Fibroblast of lung (primary cell): ENCODE data around the gene ZNF280C. TPM values are rescaled to one million over a fixed set of nuclear protein-coding genes. Genes with fewer than 3 reads are reported as not detected.

ENCODE experiments used
- DNase-seq, 2 donors: peaks; one replicate each; pipeline versions ENCODE4 v3.0.0 to v3.0.0-alpha.2; 2010; ENCODE audit warnings: low read depth in 2 of 2
- H2AFZ ChIP-seq: 2 replicates; pipeline ENCODE4 v1.5.1; 2012; ENCODE audit warnings: low read length, control low read depth, inconsistent platforms
- H3K27ac ChIP-seq: 2 replicates; pipeline ENCODE4 v1.5.1; 2011; ENCODE audit warnings: low read length, control low read depth; ENCODE audit not compliant: insufficient read depth
- H3K27me3 ChIP-seq: 2 replicates; pipeline ENCODE4 v1.5.1; 2011; ENCODE audit warnings: mild to moderate bottlenecking, low read length; ENCODE audit not compliant: control insufficient read depth, insufficient read depth
- H3K36me3 ChIP-seq: 2 replicates; pipeline ENCODE4 v1.5.1; 2011; ENCODE audit warnings: low read length; ENCODE audit not compliant: control insufficient read depth, insufficient read depth
- H3K4me1 ChIP-seq: 2 replicates; pipeline ENCODE4 v1.5.1; 2011; ENCODE audit warnings: low read length; ENCODE audit not compliant: control insufficient read depth, insufficient read depth; ENCODE audit errors: extremely low read depth
- H3K4me2 ChIP-seq: 2 replicates; pipeline ENCODE4 v1.5.1; 2011; ENCODE audit warnings: low read length, control low read depth; ENCODE audit not compliant: insufficient read depth; ENCODE audit errors: extremely low read depth
- H3K4me3 ChIP-seq, 4 experiments: fragments of 200-600 bp in 1 of 4; sonication (generic) in 1 of 4; replicated peaks in 1 of 4; 2 replicates each; pipeline ENCODE4 v1.5.1; 2011 to 2016; ENCODE audit warnings: low read length in 4 of 4, low read depth in 3 of 4, mild to moderate bottlenecking in 3 of 4, control low read depth in 2 of 4, inconsistent platforms in 1 of 4, mixed read lengths in 1 of 4; ENCODE audit not compliant: insufficient read depth in 1 of 4; ENCODE audit errors: control extremely low read depth in 1 of 4
- H3K79me2 ChIP-seq: 2 replicates; pipeline ENCODE4 v1.5.1; 2012; ENCODE audit warnings: mild to moderate bottlenecking, low read length, inconsistent platforms; ENCODE audit not compliant: control insufficient read depth, insufficient read depth
- H3K9ac ChIP-seq: 2 replicates; pipeline ENCODE4 v1.5.1; 2011; ENCODE audit warnings: mild to moderate bottlenecking, low read length, control low read depth; ENCODE audit not compliant: insufficient read depth
- H3K9me3 ChIP-seq: 2 replicates; pipeline ENCODE4 v1.5.1; 2012; ENCODE audit warnings: low read depth, low read length; ENCODE audit not compliant: control insufficient read depth, insufficient read depth
- H4K20me1 ChIP-seq: 2 replicates; pipeline ENCODE4 v1.5.1; 2011; ENCODE audit warnings: low read length; ENCODE audit not compliant: control insufficient read depth, insufficient read depth; ENCODE audit errors: extremely low read depth
- CTCF ChIP-seq, 2 donors: IDR thresholded peaks in 1 of 2; conservative IDR thresholded peaks in 1 of 2; 1 replicate in 1 of 2; 2 replicates in 1 of 2; pipeline ENCODE4 v1.5.1; 2011 to 2012; ENCODE audit warnings: low read length in 2 of 2, control low read depth in 1 of 2, inconsistent platforms in 1 of 2, low read depth in 1 of 2, mild to moderate bottlenecking in 1 of 2
- EZH2 ChIP-seq: IDR thresholded peaks from 2 replicates; pipeline ENCODE4 v1.5.1; 2012; ENCODE audit warnings: low read length, control low read depth, mild to moderate bottlenecking; ENCODE audit errors: missing control alignments
- polyA plus RNA-seq, 2 donors: library from polyadenylated mRNA; depleted of rRNA in 1 of 2; stranded (reverse) in 1 of 2; unstranded in 1 of 2; fragments of >200 nt; gene quantifications; 2 replicates each; pipeline ENCODE4 v1.2.1, GENCODE V29; 2011 to 2012; ENCODE audit warnings: missing spikeins in 1 of 2
- total RNA-seq: library from RNA; depleted of rRNA; stranded (reverse); fragments of >200 nt; gene quantifications from 2 replicates; pipeline ENCODE4 v1.2.1, GENCODE V29; 2014

ZNF280C gene
- total and polyA plus RNA-seq, 2 donors (not counting 1 experiment from before 2014, with no cell fraction given), result 4.1 to 8.7 TPM

- no peak overlapping the region for H3K4me2 ChIP-seq
- H3K79me2 ChIP-seq, result no peaks in the 10 kb centered on the region
- no peak for TF ChIP-seq CTCF (conservative IDR thresholded peaks at IDR 0.05 in 1 of 2, IDR thresholded peaks at IDR 0.05 in 1 of 2; ENCODE audit: low read depth in 1 of 2, low read length in 2 of 2)
- TF ChIP-seq EZH2, result no peak
- no peak overlapping the region for H2AFZ ChIP-seq
- H4K20me1 ChIP-seq, result no peaks in the 10 kb centered on the region
- H3K27ac ChIP-seq, result no peak overlapping the region
- H3K27me3 ChIP-seq, result no peaks in the 10 kb centered on the region
- no peak overlapping the region for H3K4me3 ChIP-seq
- no peaks in the 10 kb centered on the region for H3K9me3 ChIP-seq
- no peaks in the 10 kb centered on the region for H3K36me3 ChIP-seq
- no peak overlapping the region for H3K9ac ChIP-seq
- no peak for DNase-seq
- H3K4me1 ChIP-seq, result no peaks in the 10 kb centered on the region
Measured at GRCh38 chrX:130204647-130205046, 64.1 kb downstream of the ZNF280C start.

DNA sequence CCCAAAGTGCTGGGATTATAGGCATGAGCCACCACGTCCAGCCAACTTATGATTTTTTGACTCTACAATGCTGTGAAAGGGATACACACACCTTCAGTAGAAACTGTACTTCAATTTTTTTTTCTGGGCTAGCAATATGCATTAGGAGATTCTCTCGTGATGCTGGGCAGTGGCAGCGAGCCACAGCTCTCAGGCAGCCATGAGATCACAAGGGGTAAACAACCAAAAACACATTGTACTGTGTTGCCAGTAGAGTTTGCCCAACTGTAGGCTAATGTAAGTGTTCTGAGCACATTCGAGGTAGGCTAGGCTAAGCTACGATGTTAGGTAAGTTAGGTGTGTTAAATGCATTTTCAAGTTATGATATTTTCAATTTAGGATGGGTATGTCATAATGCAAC is 71.2 kb downstream of the ZNF280C start:
- peak in 1 of 2 donors; percentile 16 for DNase-seq
- no peak overlapping the region for H3K9ac ChIP-seq
- H4K20me1 ChIP-seq, result no peaks in the 10 kb centered on the region
- no peak overlapping the region for H2AFZ ChIP-seq
- H3K4me3 ChIP-seq, result no peak overlapping the region
- H3K4me1 ChIP-seq, result no peaks in the 10 kb centered on the region
- H3K9me3 ChIP-seq, result no peaks in the 10 kb centered on the region
- H3K27ac ChIP-seq, result no peak overlapping the region
- H3K79me2 ChIP-seq, result no peaks in the 10 kb centered on the region
- TF ChIP-seq EZH2 (no peak), CTCF (conservative IDR thresholded peaks at IDR 0.05 in 1 of 2, IDR thresholded peaks at IDR 0.05 in 1 of 2; ENCODE audit: low read depth in 1 of 2, low read length in 2 of 2) (no peak)
- no peaks in the 10 kb centered on the region for H3K36me3 ChIP-seq
- no peak overlapping the region for H3K4me2 ChIP-seq
- H3K27me3 ChIP-seq, result no peaks in the 10 kb centered on the region

- no peak overlapping the region for H3K9ac ChIP-seq
- peak in 1 of 2 donors; percentile 5 for DNase-seq
- H3K27ac ChIP-seq, result no peak overlapping the region
- no peak overlapping the region for H3K4me3 ChIP-seq
- no peaks in the 10 kb centered on the region for H3K36me3 ChIP-seq
- no peak overlapping the region for H2AFZ ChIP-seq
- no peaks in the 10 kb centered on the region for H4K20me1 ChIP-seq
- H3K27me3 ChIP-seq, result no peaks in the 10 kb centered on the region
- no peaks in the 10 kb centered on the region for H3K79me2 ChIP-seq
- no peaks in the 10 kb centered on the region for H3K9me3 ChIP-seq
- no peak overlapping the region for H3K4me2 ChIP-seq
- TF ChIP-seq EZH2 (no peak), CTCF (conservative IDR thresholded peaks at IDR 0.05 in 1 of 2, IDR thresholded peaks at IDR 0.05 in 1 of 2; ENCODE audit: low read depth in 1 of 2, low read length in 2 of 2) (no peak)
- no peaks in the 10 kb centered on the region for H3K4me1 ChIP-seq
Measured at GRCh38 chrX:130196466-130196865, 72.2 kb downstream of the ZNF280C start.
